Measurements from ENCODE around the gene ANAPC2.

ANAPC2 gene

GRCh38 chr9:137188490-137189296 lies at the start of gene ANAPC2, which contains the start of gene SSNA1:
Gene ANAPC2 (minus strand): TSS chr9:137188560. CDS start chr9:137188532, 28 bp downstream.
Gene SSNA1 (plus strand): TSS chr9:137188676. CDS start chr9:137188727, 51 bp downstream.
- peak; percentile 90 for DNase-seq

DNA sequence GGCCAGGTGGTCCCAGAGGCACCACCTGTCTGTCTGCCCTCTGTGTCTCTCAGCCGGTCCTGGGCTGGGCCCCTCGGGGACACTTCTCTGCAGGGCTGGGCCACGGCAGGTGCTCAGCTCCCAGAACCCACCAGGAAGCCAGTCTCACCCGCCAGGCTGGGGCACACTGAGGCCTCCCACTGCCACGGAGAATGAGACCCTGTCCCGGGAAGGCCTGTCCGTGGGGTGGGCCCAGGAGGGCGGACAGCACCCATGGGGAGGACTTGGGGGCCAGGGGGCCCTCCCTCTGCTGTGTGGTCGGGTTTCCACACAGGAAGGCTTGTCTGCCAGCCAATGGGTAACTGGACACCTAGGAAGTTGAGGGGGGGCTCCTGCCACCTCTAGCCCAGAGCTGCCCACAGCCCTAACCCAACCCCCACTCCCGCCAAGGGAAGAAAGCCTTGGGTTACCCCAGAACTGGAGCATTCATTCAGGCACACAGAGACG lies 48.6 kb upstream of the ANAPC2 start:
- DNase-seq, result no peak

- DNase-seq, result peak; percentile 76
Measured at GRCh38 chr9:137236238-137236935, 48.0 kb upstream of the ANAPC2 start.

DNA sequence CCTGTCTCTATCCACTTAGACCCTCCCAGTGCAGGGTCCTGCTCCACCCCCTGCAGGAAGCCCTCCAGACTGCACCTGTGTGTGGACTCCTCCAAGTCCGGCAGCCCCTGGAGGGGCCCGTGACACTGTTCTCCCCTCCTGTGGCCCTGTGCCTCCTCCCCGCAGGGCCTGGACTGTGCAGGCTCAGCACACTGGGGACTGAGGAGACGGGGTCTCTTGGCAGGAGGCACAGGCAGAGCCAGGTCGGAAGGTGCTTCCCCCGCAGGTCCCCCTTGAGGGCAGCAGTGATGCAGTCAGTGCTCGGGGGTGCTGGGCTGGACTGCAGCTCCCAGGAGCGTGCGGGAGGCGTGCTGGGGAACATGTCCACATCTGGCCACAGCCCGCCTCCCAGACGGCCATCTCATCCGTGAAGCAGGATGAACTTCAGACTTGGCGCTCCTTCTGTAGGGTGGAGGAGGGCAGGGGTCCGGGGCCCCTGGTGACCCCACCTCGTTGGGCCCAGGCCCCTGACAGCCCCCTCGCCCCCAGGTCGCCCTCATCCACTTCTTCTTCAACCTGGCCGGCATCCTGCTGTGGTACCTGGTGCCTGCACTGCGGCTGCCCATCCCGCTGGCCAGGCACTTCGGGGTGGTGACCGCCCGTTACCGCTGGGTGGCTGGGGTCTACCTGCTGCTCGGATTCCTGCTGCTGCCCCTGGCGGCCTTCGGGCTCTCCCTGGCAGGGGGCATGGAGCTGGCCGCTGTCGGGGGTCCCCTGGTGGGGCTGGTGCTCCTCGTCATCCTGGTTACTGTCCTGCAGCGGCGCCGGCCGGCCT lies 47.3 kb upstream of the ANAPC2 start:
- DNase-seq, result no peak

GRCh38 chr9:137234758-137235423 lies 46.5 kb upstream of the ANAPC2 start:
- DNase-seq, result no peak

- DNase-seq, result no peak
Measured at GRCh38 chr9:137234055-137234697, 45.8 kb upstream of the ANAPC2 start.

DNA sequence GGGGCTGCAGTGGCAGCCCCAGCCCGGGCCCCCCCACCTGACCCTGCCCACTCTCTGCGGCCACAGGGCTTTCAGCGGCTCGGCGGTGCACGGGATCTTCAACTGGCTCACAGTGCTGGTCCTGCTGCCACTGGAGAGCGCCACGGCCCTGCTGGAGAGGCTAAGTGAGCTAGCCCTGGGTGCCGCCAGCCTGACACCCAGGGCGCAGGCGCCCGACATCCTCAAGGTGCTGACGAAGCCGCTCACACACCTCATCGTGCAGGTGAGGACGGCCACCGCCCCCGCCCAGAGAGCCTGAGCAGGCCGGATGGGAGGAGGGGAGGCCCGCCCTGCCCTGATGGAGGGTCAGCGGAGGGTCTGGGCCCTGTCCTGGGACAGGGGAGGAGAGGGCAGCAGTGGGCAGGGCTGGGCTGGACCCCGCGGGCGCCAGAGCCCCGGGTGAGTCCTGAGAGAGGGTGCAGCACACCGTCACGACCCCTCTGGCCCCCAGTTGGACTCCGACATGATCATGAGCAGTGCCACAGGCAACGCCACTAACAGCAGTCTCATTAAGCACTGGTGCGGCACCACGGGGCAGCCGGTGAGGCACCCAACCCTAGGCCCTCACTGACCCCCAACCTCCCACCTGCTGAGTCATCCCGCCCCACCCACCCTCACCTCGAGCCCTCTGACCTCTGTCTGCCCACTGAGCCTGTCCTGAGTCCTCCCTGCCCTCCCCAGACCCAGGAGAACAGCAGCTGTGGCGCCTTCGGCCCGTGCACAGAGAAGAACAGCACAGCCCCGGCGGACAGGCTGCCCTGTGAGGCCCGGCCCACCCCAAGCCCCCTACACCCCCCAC lies 45.0 kb upstream of the ANAPC2 start:
- DNase-seq, result no peak

GRCh38 chr9:137232510-137232909 lies 44.1 kb upstream of the ANAPC2 start:
- DNase-seq, result no peak

DNA sequence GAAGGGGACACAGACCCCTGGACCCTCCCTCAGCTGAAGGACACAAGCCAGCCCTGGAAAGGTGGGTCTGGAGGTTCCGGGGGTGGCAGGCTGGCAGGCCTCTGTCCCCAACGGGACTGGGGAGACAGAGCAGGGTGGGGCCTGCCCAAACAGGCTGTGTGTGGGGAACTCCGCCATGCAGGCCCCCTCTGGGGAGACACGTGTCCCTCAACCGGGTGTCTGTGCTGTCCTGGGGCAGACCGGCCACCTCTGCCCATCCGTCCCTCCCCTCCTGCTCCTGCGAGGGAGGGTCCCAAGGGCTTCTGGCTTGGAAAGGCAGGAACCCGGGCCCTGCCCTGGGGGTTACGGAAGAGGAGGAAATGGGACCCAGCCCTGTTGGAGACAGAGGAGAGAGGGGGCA lies 43.7 kb upstream of the ANAPC2 start:
- DNase-seq, result no peak

DNA sequence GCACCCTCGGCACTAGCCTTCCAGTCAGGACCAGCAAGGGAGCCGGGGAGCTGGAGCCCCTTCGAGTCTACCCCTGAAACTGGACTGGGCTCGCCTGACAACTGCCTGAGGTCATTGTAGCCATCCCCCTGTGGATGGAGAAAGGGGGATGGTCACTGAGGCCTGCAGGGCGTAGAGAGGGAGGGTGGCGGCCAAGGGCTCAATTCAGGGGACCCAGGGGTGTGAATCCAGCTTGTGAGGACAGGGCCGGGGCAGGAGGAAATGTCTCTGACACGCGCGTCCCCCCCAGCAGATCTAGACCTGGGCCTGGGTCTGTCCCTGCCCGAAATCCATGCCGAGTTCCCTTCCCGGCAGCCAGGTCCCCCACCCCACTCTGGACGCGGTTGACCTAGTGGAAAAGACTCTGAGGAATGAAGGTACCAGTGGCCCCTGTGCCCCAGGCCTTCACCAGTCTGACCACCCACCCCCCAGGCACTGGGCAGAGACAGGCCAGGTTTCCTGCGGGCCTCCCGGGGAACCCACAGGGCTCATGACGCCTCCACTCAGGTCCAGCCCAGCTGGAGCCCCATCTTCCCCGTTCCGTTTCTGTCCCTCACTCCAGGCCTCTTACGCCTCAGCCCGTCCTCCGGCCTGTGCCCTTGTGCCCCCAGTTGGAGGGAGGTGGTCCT lies 43.1 kb upstream of the ANAPC2 start:
- no peak for DNase-seq

DNA sequence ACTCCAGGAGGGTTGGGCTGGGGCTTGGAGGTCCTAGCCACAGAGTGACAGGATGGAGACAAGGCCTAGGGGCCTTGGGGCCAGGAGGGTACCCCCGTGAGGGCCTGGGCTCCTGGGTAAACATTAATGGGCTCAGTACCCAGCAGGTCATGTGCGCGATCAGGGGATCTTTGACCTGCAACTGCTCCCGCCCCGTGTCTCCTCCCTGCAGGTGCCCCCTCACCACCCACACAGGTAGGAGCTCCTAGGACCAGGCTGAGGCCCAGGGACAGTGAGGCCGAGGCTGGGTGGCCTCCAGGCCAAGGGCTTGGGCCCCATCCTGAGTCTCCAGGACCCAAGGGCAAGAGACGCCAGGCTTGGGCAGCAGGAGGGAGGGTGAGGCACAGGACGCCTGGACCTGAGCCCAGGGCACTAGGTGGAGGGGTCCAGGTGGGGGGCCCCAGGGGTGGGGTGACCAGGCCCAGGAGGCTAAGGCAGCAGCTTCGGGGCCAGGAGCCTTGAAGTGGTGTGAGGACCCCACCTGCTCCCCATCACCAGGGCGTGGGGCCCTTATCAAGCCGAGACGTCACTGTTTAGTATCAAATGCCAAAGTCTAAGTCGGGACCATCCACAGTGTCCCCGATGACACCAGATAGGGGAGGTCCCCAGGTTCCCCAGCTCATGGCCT lies 42.5 kb upstream of the ANAPC2 start, which contains the start of gene SLC34A3:
TSS of gene SLC34A3 (plus strand) at position 197 of the 667 bp plus-strand sequence. CDS start 802 bp downstream, outside the sequence.
- no peak for DNase-seq

GRCh38 chr9:137229903-137230704 lies 41.7 kb upstream of the ANAPC2 start:
- DNase-seq, result no peak

GRCh38 chr9:137228968-137229896 lies 40.9 kb upstream of the ANAPC2 start:
- no peak for DNase-seq

DNA sequence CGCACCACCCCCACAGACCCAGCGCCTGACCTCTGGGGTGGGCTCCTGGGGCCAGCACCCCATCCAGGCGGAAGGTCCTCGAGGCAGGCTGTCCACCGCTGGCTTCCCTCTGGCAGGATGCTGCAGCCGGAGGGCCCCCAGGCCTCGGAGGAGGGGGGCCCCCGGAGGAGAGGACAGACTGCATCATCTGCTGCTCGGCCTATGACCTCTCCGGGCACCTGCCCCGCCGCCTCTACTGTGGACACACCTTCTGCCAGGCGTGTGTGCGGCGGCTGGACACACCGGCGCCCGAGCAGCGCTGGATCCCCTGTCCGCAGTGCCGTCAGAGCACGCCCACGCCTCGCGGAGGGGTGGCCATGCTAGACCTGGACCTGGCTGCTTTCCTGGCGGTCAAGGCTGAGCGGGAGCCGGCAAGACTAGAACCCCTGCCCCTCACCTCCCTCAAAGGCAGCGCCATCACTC lies 40.2 kb upstream of the ANAPC2 start:
- DNase-seq, result no peak

DNA sequence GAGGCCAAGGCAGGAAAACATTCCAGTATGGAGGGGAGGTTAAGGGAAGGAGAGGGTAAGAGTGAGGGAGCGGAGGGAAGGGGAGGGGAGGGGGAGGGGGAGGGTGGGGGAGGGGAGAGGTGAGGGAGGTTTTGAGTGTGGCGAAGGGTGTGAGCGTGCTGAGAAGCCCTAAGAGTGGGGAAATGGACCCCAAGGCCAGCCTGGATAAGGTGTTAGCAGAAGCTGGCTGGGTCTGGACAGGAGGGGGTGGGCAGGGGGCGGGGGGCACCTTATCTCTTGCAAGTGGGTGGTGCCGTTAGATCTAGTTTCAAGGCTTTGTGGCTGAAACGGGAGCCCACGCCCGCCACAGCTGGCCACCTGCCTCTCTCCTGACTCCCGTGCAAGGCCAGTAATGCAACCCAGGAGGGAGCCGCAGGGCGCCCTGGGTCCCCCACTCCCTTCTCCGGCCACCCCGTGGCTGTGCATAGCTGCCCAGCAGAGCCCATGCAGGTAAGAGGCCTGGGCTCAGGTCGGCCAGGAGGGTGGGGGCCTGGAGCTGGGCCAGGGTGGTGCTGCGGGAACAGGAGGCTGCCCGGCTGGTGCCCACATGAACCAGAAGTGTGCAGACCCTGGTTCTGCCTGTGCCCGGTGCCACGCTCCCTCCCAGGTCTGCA lies 39.6 kb upstream of the ANAPC2 start:
- no peak for DNase-seq

DNA sequence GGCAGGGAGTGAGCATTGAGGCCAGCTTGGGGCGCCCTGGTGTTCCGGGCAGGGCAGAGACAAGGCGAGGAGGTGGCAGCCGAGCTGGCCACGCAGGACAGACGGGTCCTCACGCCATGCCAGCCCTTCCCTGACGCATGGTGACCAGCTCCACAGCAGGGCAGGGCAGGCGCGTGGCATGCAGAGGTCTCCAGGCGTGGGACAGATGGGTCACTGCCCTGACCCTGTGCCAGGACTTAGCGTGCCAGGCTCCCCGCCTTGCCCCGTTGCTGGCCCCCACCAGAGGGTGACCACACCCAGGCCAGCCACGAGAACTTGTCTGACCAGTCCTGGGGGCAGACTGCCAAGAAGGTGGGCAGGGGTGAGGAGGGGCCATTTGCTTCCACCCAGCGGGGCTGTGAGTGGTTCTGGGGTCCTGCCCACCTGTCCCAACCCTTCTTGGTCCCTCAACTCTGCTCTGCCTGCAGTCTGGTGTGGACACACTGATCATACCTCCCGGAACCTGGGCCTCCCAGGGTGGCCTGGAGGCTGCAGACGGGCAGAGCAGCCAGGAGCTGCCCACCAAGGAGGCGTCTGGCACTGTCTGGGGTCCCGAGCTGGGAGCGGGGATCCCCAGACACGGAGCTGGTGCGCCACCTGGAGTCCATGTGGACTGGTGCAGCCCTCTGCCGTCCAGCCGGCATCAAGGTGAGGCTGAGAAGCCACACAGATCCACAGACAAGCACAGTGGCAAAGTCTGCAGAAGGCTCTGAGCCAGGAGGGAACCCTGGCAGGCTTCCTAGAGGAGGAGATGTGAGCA lies 38.9 kb upstream of the ANAPC2 start, which contains the start of gene RNF224:
TSS of gene RNF224 (plus strand) at position 449 of the 799 bp plus-strand sequence. CDS start 834 bp downstream, outside the sequence.
- DNase-seq, result peak; percentile 57

All from fibroblast of skin of right quadriceps (primary cell).